GM19240 (cell line): ENCODE results near the gene ANXA7.
"Not testable (repeated sequence)": the region's sequence is repeated elsewhere in the genome, so short reads cannot be mapped to it uniquely, and the experiment has no call there.

Experiments
- DNase-seq: peaks from one replicate; pipeline ENCODE4 v3.0.0; 2011; ENCODE audit warnings: low spot score; ENCODE audit not compliant: insufficient read length

Gene ANXA7

GRCh38 chr10:73340121-73340520 is 73.7 kb downstream of the ANXA7 start:
- DNase-seq = no peak

- no peak for DNase-seq
These were observed 74.4 kb downstream of the ANXA7 start for GRCh38 chr10:73339436-73339835.

- no peak for DNase-seq
These were observed 75.0 kb downstream of the ANXA7 start for GRCh38 chr10:73338801-73339368.

GRCh38 chr10:73333202-73333601 is 80.7 kb downstream of the ANXA7 start:
- no peak for DNase-seq

GRCh38 chr10:73332379-73332778 is 81.5 kb downstream of the ANXA7 start:
- no peak for DNase-seq

GRCh38 chr10:73328523-73328922 is 85.3 kb downstream of the ANXA7 start:
- DNase-seq = not testable (repeated sequence)

GRCh38 chr10:73325290-73325689 is 88.6 kb downstream of the ANXA7 start:
- DNase-seq = not testable (repeated sequence)
